DMS 273 treated with DMSO at 0.1 percent for 48 hours (cell line): ENCODE data around the gene RYR3.

Experiments
- DNase-seq: peaks from one replicate; lab custom pipeline; 2025; lab: John Stamatoyannopoulos, UW

Gene RYR3

GRCh38 chr15:33451385-33451784, 140.6 kb downstream of the RYR3 start:
- no peak for DNase-seq

- DNase-seq: no peak
Observed at GRCh38 chr15:33453761-33454160, 143.0 kb downstream of the RYR3 start.

GRCh38 chr15:33454346-33454745, 143.6 kb downstream of the RYR3 start:
- no peak for DNase-seq

GRCh38 chr15:33454996-33455395, 144.2 kb downstream of the RYR3 start:
- DNase-seq: no peak

GRCh38 chr15:33458421-33458820, 147.7 kb downstream of the RYR3 start:
- DNase-seq: no peak

- no peak for DNase-seq
Observed at GRCh38 chr15:33460166-33460805, 149.5 kb downstream of the RYR3 start.

- no peak for DNase-seq
Observed at GRCh38 chr15:33461671-33462070, 150.9 kb downstream of the RYR3 start.

GRCh38 chr15:33467146-33467815, 156.5 kb downstream of the RYR3 start:
- no peak for DNase-seq

- no peak for DNase-seq
Observed at GRCh38 chr15:33467816-33468163, 157.0 kb downstream of the RYR3 start.

GRCh38 chr15:33468740-33469139, 158.0 kb downstream of the RYR3 start:
- DNase-seq: no peak

GRCh38 chr15:33473005-33473404, 162.2 kb downstream of the RYR3 start:
- DNase-seq: no peak

- no peak for DNase-seq
Observed at GRCh38 chr15:33473714-33474113, 162.9 kb downstream of the RYR3 start.

GRCh38 chr15:33476076-33476475, 165.3 kb downstream of the RYR3 start:
- DNase-seq: no peak

- DNase-seq: no peak
Observed at GRCh38 chr15:33476908-33477307, 166.1 kb downstream of the RYR3 start.

- DNase-seq: no peak
Observed at GRCh38 chr15:33489335-33489734, 178.6 kb downstream of the RYR3 start.

- DNase-seq: no peak
Observed at GRCh38 chr15:33490703-33491102, 179.9 kb downstream of the RYR3 start.

GRCh38 chr15:33492434-33493052, 181.8 kb downstream of the RYR3 start:
- no peak for DNase-seq

GRCh38 chr15:33494306-33494705, 183.5 kb downstream of the RYR3 start:
- no peak for DNase-seq

- no peak for DNase-seq
Observed at GRCh38 chr15:33500432-33501195, 189.8 kb downstream of the RYR3 start.

GRCh38 chr15:33503681-33504080, 192.9 kb downstream of the RYR3 start:
- no peak for DNase-seq

- no peak for DNase-seq
Observed at GRCh38 chr15:33506781-33507296, 196.1 kb downstream of the RYR3 start.

GRCh38 chr15:33508703-33509102, 197.9 kb downstream of the RYR3 start:
- DNase-seq: no peak

GRCh38 chr15:33515121-33515520, 204.4 kb downstream of the RYR3 start:
- no peak for DNase-seq
